Pancreas (tissue), 10 donors: ENCODE data around the gene AANAT. TPM values are rescaled to one million over a fixed set of nuclear protein-coding genes. Genes with fewer than 3 reads are reported as not detected.

Experiments used
- ATAC-seq, 4 donors: fragments of 200-7000 bp; cut with Tn5 transposase; one replicate each; pipeline versions ENCODE4 v1.8.0 to v1.9.1; 2020; ENCODE audit warnings: mild to moderate bottlenecking in 4 of 4, moderate library complexity in 4 of 4
- DNase-seq, 6 donors: peaks; one replicate each; pipeline ENCODE4 v3.0.0-alpha.2; 2020
- FAIRE-seq: peaks from 2 replicates; lab custom pipeline; 2012; peaks lifted over from hg19 to GRCh38; lab: Jason Lieb, UNC
- H3K27ac ChIP-seq, 4 donors: fragments of 200-600 bp; sonication (generic); 1 replicate in 3 of 4; 2 replicates in 1 of 4; pipeline versions ENCODE4 v1.5.0 to v1.8.0; 2020
- H3K27me3 ChIP-seq, 4 donors: fragments of 200-600 bp; one replicate each; pipeline ENCODE4 v1.8.0; 2021
- H3K36me3 ChIP-seq, 3 donors: fragments of 200-600 bp; sonication (generic) in 1 of 3; one replicate each; pipeline versions ENCODE4 v1.5.0 to v1.8.0; 2020 to 2021
- H3K4me1 ChIP-seq, 3 donors: fragments of 200-600 bp; one replicate each; pipeline ENCODE4 v1.8.0; 2021
- H3K4me3 ChIP-seq, 4 donors: fragments of 200-600 bp; sonication (generic) in 2 of 4; one replicate each; pipeline versions ENCODE4 v1.5.0 to v1.8.0; 2020 to 2021
- H3K9me3 ChIP-seq, 4 donors: fragments of 200-600 bp; one replicate each; pipeline ENCODE4 v1.8.0; 2021
- CTCF ChIP-seq, 4 donors: fragments of 200-600 bp; sonication (generic) in 3 of 4; IDR thresholded peaks; one replicate each; pipeline versions ENCODE4 v1.5.0 to v1.8.0; 2021; ENCODE audit warnings: antibody characterized with exemption in 4 of 4
- WGBS, 2 donors: extraction: QIAGEN DNeasy Blood & Tissue Kit; methylation state at CpG; one replicate each; pipeline ENCODE4 v1.1.7; 2013; 5-methylcytosine and 5-hydroxymethylcytosine counted together
- intact Hi-C, 3 donors: fragments of 100-400 bp; cut with DNase I; formaldehyde crosslinking; loops; one replicate each; pipeline versions ENCODE4 v1.11.1 to v1.14.2; 2022
- polyA plus RNA-seq, 2 donors: library from polyadenylated mRNA; stranded (reverse); fragments of 200-250 nt; gene quantifications; one replicate each; pipeline ENCODE4 v1.2.3, GENCODE V29; 2013
- total RNA-seq, 6 donors: library from RNA; stranded (reverse); fragmentation: NEBNext Ultra II Directional in 4 of 6; extraction: Animal tissue kit (Norgen Biotek cat#: 25700) in 4 of 6; gene quantifications; one replicate each; pipeline versions ENCODE4 v1.2.1 to v1.2.4, GENCODE V29; 2021 to 2023
- donor health status: healthy with polysubstance abuse.
- donor health status: DM: no; HTN: no; CAD: no; lungs with moderate emphysema.
- donor health status: DM: no; HTN: no; CAD: no.
- donor health status: control.
- donor health status: control.
- donor health status: Bipolar disorder and iron deficiency.
- donor health status: DM: yes; HTN: yes; CAD: no.
- donor health status: DM: no; HTN: no; CAD: no.
- donor health status: DM: no; HTN: no; CAD: no.
- donor health status: DM: yes; HTN: yes; CAD: no.

AANAT gene
- total and polyA plus RNA-seq, 8 donors: 0.16 to 0.23 TPM; not detected in 6

GRCh38 chr17:76445697-76446448 lies 21.5 kb upstream of the AANAT start:
- WGBS, 2 donors: 58 to 61% methylated on average over 10 of the region's 10 CpGs
- peaks cover 0 to 15% (median 0%) of the 10 kb centered on the region in 3 donors for H3K4me1 ChIP-seq
- no peaks in the 10 kb centered on the region for H3K36me3 ChIP-seq
- H3K4me3 ChIP-seq: no peak overlapping the region
- no peak for DNase-seq
- no peak for ATAC-seq
- no peak for TF ChIP-seq CTCF (IDR thresholded peaks at IDR 0.05)
- no peak for FAIRE-seq
- H3K27ac ChIP-seq: no peak overlapping the region
- no peaks in the 10 kb centered on the region for H3K9me3 ChIP-seq
- intact Hi-C loops: no loop called here
- no peaks in the 10 kb centered on the region for H3K27me3 ChIP-seq

GRCh38 chr17:76446449-76447231 lies 20.8 kb upstream of the AANAT start:
- H3K4me3 ChIP-seq: no peak overlapping the region
- 58% methylated on average over 9 of the region's 9 CpGs for WGBS, 2 donors
- no peaks in the 10 kb centered on the region for H3K9me3 ChIP-seq
- TF ChIP-seq CTCF (IDR thresholded peaks at IDR 0.05): no peak
- FAIRE-seq (no peak), DNase-seq (peak in 1 of 6 donors; percentile 24), ATAC-seq (peak; percentile 44 to 82 (median 74))
- H3K27me3 ChIP-seq: no peaks in the 10 kb centered on the region
- no peak overlapping the region for H3K27ac ChIP-seq
- H3K36me3 ChIP-seq: no peaks in the 10 kb centered on the region
- intact Hi-C loops: no loop called here
- peaks cover 0 to 15% (median 4%) of the 10 kb centered on the region in 3 donors for H3K4me1 ChIP-seq

GRCh38 chr17:76447931-76448652 lies 19.3 kb upstream of the AANAT start:
- 60 to 77% methylated on average over 7 of the region's 7 CpGs for WGBS, 2 donors
- Histone ChIP-seq H3K36me3 (no peaks in the 10 kb centered on the region), H3K9me3 (no peaks in the 10 kb centered on the region), H3K4me3 (no peak overlapping the region), H3K27ac (no peak overlapping the region), H3K4me1 (peaks cover 0 to 19% (median 4%) of the 10 kb centered on the region in 3 donors), H3K27me3 (no peaks in the 10 kb centered on the region)
- DNase-seq: no peak
- no peak for FAIRE-seq
- no peak for ATAC-seq
- intact Hi-C loops: no loop called here
- TF ChIP-seq CTCF (IDR thresholded peaks at IDR 0.05): no peak

- FAIRE-seq (no peak), DNase-seq (no peak), ATAC-seq (no peak)
- intact Hi-C loops: no loop called here
- H3K4me1 ChIP-seq: peaks cover 0 to 19% (median 4%) of the 10 kb centered on the region in 3 donors
- H3K27ac ChIP-seq: no peak overlapping the region
- H3K4me3 ChIP-seq: no peak overlapping the region
- no peaks in the 10 kb centered on the region for H3K36me3 ChIP-seq
- no peaks in the 10 kb centered on the region for H3K27me3 ChIP-seq
- no peak for TF ChIP-seq CTCF (IDR thresholded peaks at IDR 0.05)
- no peaks in the 10 kb centered on the region for H3K9me3 ChIP-seq
- 96 to 97% methylated on average over 6 of the region's 6 CpGs for WGBS, 2 donors
Measured at GRCh38 chr17:76449126-76449525, 18.3 kb upstream of the AANAT start.
